HG02840 (cell line): ENCODE measurements around the gene SERINC5.
"Not testable (repeated sequence)": the region's sequence is repeated elsewhere in the genome, so short reads cannot be mapped to it uniquely, and the experiment has no call there.

Experiments
- ATAC-seq: cut with Tn5 transposase; IDR thresholded peaks from one replicate; pipeline ENCODE4 v1.9.1; 2021; ENCODE audit warnings: mild to moderate bottlenecking, moderate library complexity, moderate number of reproducible peaks; ENCODE audit not compliant: unreplicated experiment, low FRiP score

The SERINC5 gene

GRCh38 chr5:80255811-80256712 is at the start of gene SERINC5:
SERINC5 (minus strand) TSS chr5:80256048; CDS start chr5:80255922, 126 bp downstream.
- ATAC-seq: peak; percentile 84

DNA sequence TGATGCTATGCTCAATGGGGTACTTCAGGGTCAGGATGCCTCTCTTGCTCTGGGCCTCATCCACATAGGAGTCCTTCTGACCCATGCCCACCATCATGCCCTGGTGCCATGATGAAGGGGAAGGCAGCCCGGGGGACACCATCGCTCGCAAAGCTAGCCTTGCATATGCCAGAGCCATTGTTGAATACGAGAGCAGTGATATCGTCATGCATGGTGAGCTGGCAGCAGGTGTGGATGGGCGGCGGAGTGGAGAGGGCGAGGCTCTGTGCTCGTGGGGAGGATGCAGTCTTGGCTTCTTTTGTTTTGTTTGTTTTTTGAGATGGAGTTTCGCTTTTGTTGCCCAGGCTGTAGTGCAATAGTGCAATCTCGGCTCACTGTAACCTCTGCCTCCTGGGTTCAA is 46.8 kb upstream of the SERINC5 start:
- no peak for ATAC-seq

GRCh38 chr5:80301342-80301741 is 45.5 kb upstream of the SERINC5 start:
- not testable (repeated sequence) for ATAC-seq

GRCh38 chr5:80300796-80301195 is 44.9 kb upstream of the SERINC5 start:
- ATAC-seq: not testable (repeated sequence)

DNA sequence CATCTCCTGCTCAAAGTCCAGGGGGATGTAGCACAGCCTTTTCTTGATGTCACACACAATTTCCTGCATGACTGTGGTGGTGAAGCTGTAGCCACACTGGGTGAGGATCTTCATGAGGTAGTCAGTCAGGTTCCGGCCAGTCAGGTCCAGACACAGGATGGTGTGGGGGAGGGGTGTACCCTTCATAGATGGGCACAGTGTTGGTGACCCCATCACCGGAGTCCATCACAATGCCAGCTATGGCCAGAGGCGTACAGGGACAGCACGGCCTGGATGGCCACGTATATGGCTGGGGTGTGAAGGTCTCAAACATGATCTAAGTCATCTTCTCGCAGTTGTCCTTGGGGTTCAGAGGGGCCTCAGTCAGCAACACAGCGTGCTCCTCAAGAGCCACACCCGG is 44.3 kb upstream of the SERINC5 start:
- ATAC-seq: no peak

DNA sequence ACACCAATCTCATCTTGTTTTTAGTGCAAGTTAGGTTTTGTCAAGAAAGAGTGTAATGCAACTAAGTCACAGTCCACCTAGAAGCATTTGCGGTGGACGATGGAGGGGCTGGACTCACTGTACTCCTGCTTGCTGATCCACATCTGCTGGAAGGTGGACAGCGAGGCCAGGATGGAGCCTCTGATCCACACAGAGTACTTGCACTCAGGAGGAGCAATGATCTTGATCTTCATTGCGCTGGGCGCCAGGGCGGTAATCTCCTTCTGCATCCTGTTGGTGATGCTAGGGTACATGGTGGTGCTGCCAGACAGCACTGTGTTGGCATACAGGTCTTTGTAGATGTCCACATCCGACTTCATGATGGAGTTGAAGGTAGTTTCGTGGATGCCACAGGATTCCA is 43.8 kb upstream of the SERINC5 start:
- no peak for ATAC-seq

DNA sequence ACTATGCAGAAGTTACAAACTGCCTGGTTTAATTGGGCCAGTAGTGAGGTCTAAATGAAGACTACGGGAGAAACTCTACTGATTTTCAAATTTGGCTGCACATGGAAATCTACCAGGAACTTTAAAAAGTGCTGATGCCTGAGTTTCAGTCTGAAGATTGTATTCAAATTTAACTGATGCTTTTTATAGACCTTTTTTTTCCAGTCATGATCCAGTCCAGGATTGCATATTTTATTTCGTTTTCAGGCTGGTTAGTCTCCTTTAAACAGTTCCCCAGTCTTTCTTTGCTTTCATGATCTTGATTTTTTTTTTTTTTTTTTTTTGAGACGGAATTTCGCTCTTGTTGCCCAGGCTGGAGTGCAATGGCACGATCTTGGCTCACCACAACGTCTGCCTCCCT is 40.3 kb upstream of the SERINC5 start:
- no peak for ATAC-seq

DNA sequence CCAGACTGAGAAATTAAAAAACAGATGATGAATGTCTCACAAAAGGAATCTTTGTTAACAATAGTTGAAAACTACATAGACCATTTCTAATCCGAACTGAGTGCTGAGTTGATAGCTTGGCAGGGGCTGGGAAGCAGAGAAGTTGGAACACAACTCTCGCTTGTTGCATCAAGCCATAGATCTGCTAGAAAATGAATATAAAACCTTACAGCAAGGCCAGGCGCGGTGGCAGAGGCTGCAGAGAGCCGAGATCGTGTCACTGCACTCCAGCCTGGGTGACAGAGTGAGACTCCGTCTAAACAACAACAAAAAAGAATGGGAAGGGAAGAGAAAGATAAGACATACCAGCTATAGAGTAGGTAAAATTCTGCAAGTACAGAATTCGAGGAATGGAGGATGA is 35.9 kb upstream of the SERINC5 start:
- no peak for ATAC-seq

- ATAC-seq: no peak
These were observed 33.5 kb upstream of the SERINC5 start for GRCh38 chr5:80289320-80289719.

DNA sequence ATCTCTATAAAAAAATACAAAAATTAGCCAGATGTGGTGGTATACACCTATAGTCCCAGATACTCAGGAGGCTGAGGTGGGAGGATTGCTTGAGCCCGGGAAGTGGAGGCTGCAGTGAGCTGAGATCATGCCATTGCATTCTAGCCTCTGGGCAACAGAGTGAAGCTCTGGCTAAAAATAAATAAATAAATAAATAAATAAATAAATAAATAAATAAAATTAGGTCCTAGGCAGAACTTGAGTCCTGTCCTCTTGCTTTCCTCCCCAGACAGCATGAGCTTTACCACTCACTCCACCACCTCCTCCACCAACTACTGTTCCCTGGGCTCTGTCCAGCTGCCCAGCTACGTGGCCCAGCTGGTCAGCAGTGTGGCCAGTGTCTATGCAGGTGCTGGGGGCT is 32.3 kb upstream of the SERINC5 start:
- ATAC-seq: no peak

DNA sequence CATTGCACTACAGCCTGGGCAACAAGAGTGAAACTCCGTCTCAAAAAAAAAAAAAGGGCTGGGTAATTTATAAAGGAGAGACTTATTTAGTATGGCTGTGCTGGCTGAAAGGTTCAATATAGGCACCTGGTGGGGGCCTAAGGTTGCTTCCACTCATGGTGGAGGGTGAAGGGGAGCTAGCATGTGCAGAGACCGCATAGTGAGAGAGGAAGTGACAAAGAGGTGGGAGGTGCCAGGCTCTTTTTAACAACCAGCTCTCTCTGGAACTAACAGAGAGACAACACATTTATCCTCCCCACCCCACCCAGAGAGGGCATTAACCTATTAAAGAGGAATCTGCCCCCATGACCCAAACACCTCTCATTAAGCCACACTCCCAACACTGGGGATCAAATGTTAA is 28.9 kb upstream of the SERINC5 start:
- no peak for ATAC-seq

- ATAC-seq: no peak
These were observed 27.5 kb upstream of the SERINC5 start for GRCh38 chr5:80283360-80283759.

GRCh38 chr5:80282054-80282453 is 26.2 kb upstream of the SERINC5 start:
- ATAC-seq: no peak

DNA sequence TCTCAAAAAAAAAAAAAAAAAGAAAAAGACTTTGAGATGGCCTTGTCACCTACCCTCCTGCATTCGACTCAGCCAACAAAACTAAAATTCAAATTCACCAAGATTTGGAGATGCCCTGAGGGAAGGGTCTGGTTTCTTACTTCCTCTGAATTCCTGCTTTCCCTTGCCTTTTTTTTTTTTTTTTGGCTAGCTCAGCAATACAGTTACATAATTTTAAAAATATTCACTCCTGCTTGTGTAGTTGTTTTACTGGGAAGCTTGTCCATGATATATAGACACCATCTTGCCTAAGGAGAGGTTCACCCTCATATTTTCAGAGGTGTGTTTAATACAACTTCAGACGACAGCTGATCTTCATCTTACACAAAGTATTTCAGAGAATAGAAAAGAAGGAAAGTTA is 21.3 kb upstream of the SERINC5 start:
- no peak for ATAC-seq

- no peak for ATAC-seq
These were observed 20.3 kb upstream of the SERINC5 start for GRCh38 chr5:80276186-80276585.

- ATAC-seq: no peak
These were observed 19.5 kb upstream of the SERINC5 start for GRCh38 chr5:80275347-80275746.

DNA sequence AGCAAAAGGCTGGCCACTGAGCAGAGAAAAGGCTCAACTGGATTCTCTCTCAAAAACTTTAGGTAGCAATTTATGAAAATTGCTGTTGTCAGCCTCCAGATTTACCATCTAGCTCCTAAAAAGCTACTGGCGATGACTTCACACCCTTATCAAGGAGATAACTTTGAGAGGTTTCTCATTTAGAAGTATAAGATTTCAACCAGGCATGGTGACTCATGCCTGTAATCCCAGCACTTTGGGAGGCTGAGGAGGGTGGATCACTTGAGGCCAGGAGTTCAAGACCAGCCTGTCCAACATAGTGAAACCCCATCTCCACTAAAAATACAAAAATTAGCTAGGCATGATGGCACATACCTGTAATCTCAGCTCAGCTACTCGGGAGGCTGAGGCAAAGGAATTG is 14.7 kb upstream of the SERINC5 start:
- not testable (repeated sequence) for ATAC-seq

GRCh38 chr5:80269991-80270438 is 14.2 kb upstream of the SERINC5 start:
- no peak for ATAC-seq

- ATAC-seq: no peak
These were observed 13.1 kb upstream of the SERINC5 start for GRCh38 chr5:80268916-80269315.

- no peak for ATAC-seq
These were observed 10.7 kb upstream of the SERINC5 start for GRCh38 chr5:80266566-80266965.

GRCh38 chr5:80260461-80260860 is 4.6 kb upstream of the SERINC5 start:
- no peak for ATAC-seq

- no peak for ATAC-seq
These were observed 3.8 kb upstream of the SERINC5 start for GRCh38 chr5:80259511-80260203.
